NCI-H2107 (cell line): Measurements from ENCODE around the gene KIF16B.

Experiments
- DNase-seq: peaks from one replicate; lab custom pipeline; 2025; lab: John Stamatoyannopoulos, UW

KIF16B gene

DNA sequence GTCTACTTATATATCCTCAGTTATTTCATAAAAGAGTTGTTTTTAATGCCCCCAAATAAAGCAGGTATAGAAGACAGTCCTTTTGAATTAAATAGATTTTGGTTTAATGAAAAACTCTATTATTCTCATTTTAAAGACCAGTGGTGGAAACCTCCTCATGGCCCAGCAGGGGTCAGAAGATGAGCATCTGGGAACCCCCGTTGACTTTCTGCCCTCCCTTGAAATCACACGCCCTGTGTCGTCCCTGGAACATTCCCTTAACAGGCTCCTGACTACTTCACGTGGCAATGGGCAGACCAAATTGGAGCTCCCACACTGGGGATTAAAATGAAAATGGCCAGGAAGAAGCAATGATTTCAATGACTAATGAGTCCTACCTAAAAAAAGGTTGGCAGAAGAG is 220.9 kb downstream of the KIF16B start:
- no peak for DNase-seq

DNA sequence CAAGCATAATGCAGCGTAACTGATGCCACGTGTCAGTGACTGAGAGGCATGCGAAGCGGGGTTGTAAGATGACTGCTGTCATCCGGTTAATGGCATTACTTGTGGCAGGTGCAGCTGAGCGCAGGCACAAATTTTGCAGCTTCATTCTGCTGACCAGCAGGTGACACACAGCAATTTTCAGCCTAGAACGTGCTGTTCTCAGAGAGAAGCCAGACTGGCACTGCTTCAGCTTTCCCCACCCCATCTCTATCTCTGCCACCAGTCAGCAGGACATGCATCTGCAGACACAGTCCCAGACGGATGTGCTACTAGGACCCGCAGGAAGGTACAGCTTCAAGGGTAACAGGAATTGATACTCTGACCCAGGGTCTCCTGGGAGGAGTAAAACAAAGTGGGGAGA is 221.8 kb downstream of the KIF16B start:
- no peak for DNase-seq

DNA sequence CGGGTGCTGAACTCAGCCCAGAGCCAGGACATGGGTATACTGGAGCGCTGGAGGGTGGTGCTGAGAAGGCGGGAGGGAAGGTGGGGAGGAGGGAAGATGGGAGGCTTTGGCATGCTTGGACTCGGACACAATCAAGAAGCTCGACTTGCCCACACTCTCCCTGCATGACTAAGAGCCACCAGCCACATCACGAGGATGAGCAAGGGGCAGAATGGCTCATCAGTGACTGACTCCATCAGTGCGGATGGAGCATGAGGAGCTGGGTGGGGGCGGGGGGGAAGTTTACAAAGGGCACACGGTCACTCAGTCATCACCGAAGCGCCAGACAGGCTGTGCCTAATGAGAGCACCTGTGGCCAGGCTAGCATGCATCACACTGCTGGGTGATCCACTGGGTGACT is 222.8 kb downstream of the KIF16B start:
- DNase-seq = no peak

DNA sequence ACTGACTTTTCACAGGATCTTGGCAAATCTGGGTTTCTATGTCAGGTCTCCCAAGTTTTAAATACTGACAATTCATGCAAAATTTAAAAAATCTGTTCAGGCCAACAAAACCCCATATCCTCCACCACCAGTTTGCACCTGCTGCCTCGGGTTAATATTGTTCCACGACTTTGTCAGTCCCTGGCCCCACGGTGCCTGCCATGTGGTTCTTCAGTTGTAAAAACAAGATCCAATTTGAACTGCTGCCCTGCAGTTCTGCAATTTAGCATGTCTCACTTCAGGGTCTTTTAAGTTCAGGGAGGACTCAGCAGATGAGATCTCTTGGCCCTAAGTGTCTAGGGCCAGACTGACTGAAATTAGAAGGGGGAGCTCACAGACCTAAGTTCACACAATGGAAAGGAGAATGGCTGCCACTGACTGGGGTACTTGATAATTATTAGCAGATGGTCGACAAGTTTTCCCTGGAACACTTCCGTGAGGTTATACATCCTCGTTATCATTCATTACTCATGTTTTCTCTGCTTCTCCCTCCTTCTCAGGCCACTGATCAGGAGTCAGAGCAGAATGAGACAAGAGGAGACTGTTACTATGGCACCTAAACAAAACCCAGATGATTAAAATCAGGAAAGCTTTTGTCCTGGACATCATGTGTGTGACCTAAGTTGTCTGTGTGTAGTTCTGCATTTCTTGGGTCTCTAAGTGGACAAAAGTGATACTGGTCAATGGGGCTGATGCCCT is 223.6 kb downstream of the KIF16B start:
- no peak for DNase-seq

DNA sequence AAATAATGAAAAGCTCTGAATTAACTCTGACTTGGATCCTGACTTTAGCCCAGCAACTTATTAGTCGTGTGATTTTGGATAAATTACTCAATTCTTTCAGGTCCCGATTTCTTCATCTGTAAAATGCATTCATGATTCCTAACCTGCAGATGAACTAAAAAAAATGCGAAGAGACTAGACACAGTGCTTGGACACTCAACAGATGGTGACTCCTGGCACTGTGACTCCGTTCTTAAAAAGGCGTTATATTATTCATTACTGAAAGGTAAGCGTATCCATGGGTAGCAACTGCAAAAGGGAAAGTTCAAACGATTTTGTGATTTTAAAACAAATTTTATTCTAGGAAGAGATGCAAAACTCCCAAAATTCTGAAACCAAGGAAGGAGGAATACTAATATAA is 226.3 kb downstream of the KIF16B start:
- no peak for DNase-seq

DNA sequence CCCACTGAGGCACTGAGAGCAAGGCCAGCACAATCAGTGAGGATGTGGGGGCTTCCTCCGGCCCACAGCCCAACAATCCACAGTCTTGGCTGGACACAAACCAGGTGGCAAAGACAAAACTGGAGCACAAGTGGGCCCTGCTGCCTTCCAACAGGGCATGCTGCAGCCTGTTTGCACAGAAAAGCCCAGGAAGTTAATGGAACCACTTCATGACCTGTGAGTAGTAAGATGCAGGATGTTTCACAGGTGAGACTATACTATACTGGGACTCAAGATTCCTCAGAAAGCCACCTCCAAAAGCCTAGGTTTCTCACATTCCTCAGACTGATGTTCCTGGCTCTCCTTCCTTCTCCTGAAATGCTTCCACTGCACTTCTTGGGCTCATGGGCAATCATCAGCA is 235.5 kb downstream of the KIF16B start:
- no peak for DNase-seq

DNA sequence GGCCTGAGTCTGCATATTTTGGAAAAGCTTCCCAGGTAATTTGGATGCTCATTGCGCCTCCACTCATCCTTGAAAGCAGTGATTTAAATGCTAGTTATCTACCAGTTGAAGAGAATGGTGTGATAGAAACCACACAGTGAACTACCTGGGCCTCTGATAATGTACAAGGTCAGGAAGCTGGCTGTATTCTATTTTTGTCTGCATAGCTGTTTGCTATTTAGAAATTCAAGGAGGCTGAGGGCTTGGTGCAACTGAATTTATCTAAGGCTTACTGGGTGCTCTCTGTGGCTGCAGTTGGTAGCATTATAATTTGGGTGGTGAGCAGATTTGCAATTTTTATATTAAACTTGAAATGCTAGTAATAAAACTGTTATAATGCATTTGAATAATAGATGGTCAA is 245.6 kb downstream of the KIF16B start:
- no peak for DNase-seq

DNA sequence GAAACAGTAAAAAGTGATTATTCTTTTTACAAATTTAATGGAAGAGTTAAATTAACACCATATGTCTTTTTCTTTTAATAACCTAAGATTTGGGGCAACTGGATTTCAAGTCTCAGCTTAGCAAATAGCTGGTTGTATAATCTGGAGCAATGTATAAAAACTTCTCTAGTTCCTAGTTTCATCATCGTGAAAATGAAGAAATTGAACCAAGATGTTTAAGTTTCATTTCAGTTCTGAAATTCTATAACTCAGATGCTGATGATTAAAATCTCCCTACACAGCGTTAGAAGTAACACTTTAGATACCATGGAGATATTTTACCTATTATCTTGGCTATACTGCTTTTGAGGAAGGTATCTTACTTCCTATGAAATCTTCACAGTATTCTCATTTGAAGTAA is 252.0 kb downstream of the KIF16B start:
- no peak for DNase-seq

DNA sequence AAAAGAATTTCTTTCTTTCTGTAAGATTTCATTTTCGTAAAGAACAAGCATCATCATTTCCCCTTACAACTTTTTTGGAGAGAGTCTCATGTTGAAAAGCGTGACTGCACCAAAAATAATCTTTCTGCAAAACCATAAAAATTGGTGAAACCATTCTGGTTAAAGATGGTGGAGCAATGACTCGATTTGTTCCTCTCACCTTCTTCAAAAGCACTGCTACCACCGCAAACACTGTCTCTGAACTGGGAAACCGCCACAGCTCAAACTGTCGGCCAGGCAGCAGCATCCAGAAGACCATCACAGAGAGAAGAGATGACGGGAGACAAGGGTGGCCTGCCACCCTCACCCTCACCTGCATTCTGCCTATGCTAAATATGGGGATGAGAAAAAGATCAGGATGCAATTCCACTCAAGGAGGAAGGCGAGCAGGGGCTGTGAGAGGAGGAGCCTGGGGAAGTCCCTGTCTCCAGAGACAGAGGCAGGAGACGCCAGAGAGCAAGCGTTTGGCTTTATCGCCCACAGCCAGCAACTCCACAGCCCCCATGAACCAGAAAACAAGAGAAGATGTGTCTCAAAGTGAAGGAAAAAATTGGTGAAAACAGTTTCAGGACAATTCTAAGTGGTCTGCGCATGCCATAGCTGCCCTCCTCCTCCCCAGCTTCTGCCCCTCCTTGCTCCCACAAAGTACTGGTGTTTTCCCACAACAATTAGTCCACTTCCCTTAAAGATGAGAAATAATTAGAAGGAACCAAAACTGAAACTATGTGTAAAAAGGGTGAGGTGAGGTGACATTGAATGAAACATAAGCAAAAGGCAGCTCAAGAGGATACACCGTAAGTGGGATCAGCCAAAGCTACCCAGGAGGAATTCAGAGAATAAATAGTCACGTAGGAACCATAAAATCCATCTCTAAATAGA is 255.5 kb downstream of the KIF16B start:
- DNase-seq = no peak

DNA sequence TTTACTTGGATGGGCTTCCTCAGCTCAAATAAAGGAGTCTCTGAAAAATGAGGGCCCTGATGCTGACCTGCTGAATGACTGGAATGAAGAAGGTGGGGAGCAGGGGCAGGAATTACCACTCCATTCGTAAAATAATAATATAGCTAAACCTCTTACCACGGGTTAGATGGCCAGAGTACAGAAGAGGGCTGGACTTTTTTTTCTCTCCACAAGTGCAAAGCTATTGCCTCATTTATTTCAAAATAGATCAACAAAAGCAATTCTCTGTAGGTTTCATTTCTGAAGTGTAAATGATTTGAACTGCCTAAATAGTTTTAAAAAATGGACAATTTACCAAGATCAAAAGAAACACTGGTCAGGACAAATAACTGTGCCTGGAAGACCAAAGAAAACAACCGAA is 256.7 kb downstream of the KIF16B start:
- DNase-seq = no peak

DNA sequence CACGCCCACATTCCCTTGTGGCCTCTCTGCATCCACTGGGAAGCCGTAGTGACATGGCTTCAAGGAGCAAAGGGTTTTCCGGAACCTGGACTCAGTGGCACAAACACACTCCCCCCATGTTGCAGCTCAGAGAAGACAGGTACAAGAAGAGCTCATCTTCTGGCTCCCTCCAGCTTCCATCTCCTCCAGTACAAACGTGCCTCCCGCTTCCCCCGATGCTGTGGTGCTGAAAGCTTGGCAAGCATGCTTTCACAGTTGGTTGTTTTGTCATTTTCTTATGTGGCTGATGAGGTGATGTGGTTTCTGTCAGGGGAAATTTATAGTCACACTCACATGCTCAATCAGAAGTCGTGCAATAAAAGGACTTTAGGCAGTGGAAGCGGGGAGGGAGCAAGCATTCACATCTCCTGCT is 258.5 kb downstream of the KIF16B start:
- DNase-seq = no peak

DNA sequence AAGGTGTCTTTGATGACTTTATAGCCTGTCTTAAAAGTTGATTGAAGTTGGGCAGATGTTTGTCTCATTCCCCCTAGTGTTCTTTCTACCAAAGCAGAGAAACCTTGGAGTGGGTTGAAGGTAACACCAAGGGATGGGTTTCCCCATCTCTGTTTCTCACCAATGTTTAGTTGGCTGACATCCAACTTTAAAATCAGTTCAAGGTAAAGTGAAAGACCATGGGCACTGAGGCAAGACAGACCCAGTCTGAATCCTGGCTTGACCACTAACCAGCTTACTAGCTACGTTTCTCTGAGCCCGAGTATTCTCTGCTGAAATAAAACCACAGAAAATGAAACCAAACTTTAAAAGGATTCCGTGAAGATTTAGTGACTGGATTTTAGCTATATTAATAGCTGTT is 258.9 kb downstream of the KIF16B start:
- no peak for DNase-seq

DNA sequence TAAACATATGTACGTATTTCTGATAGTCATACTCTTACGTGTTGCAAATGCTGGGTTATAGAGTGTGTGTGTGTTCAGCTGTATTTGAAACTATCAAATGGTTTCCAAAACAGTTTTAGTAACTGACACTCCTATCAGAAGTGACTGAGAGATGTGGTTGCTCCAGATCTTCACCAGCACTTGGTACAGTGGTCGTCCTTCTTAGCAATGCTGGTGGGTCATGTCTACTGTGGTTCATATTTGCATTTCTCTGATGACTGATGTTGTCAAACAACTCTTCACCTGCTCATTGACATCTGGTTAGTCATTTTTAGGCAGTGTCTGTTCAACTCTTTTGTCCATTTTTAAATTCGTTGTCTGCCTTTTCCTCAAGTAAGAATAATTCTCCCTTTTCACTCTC is 259.3 kb downstream of the KIF16B start:
- no peak for DNase-seq

DNA sequence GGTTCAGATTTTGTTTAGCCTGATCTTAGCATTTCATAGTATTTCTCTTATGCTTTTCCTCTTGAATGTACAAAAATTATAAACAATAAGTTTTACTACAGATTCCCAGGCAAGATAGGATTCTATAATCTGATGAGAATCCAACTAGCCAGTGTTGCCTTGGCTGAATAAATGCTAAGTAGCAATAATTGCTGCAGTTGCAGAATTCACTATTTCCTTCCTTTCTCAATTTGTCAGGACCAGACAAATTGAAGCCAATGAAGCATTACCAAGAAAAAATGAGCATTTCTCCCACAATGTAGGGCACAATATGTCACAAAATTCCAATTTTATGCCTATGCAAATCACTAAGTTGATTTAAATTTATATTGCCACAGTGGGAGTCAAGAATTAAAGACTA is 260.2 kb downstream of the KIF16B start:
- no peak for DNase-seq

DNA sequence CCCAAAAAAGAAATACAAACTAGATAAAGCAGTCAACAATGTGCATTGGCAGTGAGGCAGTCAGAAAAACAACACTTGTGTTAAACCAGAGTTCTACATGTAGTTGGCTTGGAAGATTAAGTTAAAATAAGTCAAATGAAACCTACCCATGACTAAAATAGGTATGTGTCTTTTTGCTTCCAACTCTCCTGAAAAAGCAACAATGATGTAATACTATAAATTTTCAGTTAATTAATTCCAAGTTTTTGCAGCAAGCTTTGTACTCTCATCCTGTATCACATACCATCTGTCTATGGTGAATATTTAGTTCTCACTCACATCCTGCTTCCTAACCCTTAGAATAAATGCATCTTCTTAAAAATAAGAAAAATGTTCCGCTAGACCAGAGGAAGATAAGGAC is 261.5 kb downstream of the KIF16B start:
- DNase-seq = no peak

DNA sequence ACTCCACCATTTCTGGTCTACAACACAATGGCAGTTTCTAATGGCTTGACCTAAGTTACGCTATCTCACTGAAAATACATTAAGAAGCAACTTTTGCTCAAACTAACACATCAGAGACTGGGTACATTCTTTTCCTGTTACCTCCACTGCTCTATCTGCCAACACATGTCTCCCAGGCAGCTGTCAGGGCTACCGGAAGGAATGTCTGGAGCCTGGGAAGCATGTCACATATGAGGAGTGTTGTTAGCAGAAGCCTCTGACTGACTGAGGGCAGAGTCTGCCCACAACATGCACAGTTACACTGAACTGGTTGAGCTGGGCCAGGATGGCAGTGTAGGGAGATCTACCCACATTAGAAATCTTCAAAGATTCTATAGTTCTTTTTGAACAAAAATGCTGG is 264.5 kb downstream of the KIF16B start:
- DNase-seq = no peak

DNA sequence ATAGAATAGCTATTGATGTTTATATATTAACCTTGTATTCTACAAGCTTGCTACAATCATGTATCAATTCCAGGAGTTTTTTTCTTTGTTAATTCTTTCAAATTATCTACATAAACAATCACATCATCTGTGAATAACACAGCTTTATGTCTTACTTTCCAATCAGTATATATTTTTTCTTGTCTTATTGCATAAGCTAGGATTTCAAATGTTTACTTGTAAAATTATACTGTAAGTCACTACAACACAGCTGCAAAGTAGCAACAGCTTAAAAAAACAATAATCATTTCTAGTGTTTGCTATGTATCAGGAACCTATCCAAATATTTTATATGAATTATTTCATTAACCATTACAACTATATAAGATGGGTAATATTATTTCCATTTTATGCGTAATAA is 270.4 kb downstream of the KIF16B start:
- no peak for DNase-seq

DNA sequence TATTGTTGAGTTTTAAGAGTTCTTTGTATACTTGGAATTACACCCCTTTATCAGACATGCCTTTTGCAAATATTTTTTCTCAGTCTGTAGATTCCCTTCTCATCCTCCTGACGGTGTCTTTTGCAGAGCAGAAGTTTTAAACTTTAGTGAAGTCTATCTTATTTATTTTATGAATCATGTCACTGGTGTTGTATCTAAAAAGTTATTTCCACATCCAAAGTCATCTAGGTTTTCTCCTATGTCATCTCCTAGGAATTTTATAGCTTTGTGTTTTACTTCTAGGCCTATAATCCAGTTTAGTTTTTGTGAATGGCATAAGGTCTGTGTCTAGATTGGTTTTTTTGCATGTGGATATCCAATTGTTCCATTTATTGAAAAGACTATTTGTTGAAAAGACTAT is 271.3 kb downstream of the KIF16B start:
- DNase-seq = no peak

DNA sequence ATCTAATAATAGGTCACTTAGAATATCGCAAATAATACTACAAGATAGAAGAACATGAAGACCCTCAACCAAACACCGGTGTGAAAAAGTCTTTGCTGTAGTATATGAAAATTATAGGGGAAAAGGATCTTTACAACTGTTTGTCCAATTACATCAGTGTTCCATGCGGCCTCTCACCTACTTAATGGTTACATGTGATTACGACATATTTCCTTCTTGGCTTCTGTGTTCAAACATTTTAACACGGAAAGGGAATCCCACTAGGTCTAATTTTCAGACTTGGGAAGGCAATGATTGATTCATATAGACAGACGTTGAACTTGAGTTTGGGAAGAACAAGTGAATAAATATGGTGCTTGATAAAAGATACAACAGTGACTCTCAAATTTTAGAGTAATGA is 273.4 kb downstream of the KIF16B start:
- DNase-seq = no peak

DNA sequence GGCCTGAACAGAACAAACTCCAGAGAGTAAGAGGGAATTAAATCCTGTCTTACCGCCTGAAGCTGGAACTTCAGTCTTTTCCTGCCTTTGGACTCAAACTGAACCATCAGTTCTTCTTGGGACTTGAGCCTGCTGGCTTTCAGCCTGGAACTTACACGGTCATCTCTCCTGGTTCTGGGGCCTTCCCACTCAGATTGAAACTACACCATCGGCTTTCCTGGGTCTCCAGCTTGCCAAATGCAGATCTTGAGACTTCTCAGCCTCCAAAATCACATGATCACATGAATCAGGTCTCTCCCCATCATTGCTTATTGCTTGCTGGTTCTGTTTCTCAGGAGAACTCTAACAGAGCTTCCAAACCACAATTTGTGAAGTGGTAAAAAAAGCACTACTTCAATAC is 276.3 kb downstream of the KIF16B start:
- no peak for DNase-seq

DNA sequence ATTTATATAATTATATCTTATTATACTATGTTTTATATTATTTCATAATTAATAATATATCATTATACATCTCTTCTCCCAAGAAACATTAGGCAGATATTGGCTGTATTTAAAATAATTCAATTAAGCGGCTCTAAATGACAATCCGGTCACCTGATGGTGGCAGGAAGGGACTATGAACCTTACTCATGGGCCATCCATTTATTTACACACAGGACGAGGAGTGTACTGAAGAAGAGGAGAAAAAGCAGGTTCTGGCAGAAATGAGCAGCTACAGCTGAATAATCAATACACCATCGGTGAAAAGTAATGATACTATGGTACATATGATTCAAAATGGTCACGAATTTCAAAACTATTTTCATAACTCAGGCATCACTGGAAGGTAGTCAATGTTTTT is 277.7 kb downstream of the KIF16B start:
- no peak for DNase-seq

DNA sequence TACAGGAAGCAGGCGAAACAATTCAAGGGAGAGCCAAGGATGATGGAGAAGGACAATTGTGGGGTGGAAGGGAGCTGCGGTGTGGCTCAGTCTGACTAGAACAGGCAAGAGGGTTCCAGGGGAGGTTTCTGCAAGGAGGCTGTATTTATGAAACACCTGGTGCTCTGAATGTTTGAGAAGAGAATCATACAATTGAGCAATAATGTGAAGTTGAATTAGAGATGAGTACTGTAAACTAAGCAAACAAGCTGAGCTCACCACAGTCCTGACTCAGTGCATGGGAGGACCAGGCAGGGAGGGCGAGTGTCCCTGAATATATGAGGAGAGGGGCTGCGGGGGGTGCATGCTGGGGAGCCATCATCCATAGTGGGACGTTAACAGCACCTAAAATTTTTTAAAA is 279.7 kb downstream of the KIF16B start:
- DNase-seq = no peak

DNA sequence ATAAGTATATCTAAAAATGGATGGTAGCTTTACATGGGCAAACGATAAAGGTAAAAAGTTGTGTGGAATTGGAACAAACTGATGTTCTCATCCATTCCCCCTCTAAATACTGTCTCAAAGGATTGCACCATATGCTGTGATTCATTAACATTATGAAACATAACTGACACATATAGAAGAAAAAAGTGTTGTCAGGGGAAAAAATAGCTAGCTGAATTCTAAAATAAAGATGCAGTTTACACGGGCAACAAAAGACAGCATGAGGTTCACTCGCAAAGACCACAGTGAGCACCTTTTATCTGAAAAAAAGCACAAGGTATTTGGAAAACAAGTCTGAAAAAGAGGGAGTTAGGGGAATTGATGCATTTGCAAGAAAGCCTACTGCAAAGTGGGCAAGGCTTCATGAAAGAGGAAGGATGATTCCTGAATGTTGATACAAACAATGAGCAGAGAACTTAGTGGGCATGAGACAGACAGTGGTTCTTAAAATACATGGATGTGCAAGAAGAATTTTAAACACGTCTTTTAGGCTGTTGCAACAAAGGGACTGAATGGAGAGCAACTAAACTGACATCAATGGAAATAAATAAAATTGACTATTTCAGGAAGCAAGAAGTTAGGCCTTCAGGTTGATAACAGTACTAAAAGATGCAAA is 280.9 kb downstream of the KIF16B start:
- no peak for DNase-seq
